Mesenchymal stem cell (in vitro differentiated cells and primary cell): Measurements from ENCODE around the gene DNAJC5G.
"Not testable (repeated sequence)": the region's sequence is repeated elsewhere in the genome, so short reads cannot be mapped to it uniquely, and the experiment has no call there.

Experiments used
- DNase-seq: peaks from one replicate; pipeline ENCODE4 v3.0.0-alpha.2; 2013
- H2AFZ ChIP-seq: one replicate; pipeline ENCODE4 v1.6.1; 2013; ENCODE audit warnings: low read depth, mild to moderate bottlenecking, control low read depth, inconsistent platforms, low read length, moderate library complexity
- H2AK5ac ChIP-seq: 2 replicates; pipeline ENCODE4 v1.6.1; 2013; ENCODE audit warnings: low read length, moderate library complexity, mild to moderate bottlenecking, inconsistent platforms; ENCODE audit not compliant: severe bottlenecking
- H2BK120ac ChIP-seq: one replicate; pipeline ENCODE4 v1.6.1; 2013; ENCODE audit warnings: low read depth, mild to moderate bottlenecking, inconsistent platforms, low read length, moderate library complexity
- H2BK12ac ChIP-seq, 2 experiments: one replicate each; pipeline ENCODE4 v1.6.1; 2013; ENCODE audit warnings: inconsistent platforms in 2 of 2, low read length in 2 of 2, mild to moderate bottlenecking in 2 of 2, moderate library complexity in 2 of 2, control low read depth in 1 of 2
- H2BK15ac ChIP-seq: one replicate; pipeline ENCODE4 v1.6.1; 2013; ENCODE audit warnings: mild to moderate bottlenecking, low read depth, inconsistent platforms; ENCODE audit not compliant: poor library complexity, severe bottlenecking
- H2BK5ac ChIP-seq: 2 replicates; pipeline ENCODE4 v1.6.1; 2013; ENCODE audit warnings: low read depth, mild to moderate bottlenecking, low read length, control low read depth, inconsistent platforms; ENCODE audit not compliant: poor library complexity, severe bottlenecking
- H3K14ac ChIP-seq, 2 experiments: one replicate each; pipeline ENCODE4 v1.6.1; 2013; ENCODE audit warnings: inconsistent platforms in 2 of 2, low read length in 2 of 2, control low read depth in 1 of 2, mild to moderate bottlenecking in 1 of 2, moderate library complexity in 1 of 2
- H3K18ac ChIP-seq, 2 experiments: one replicate each; pipeline ENCODE4 v1.6.1; 2013; ENCODE audit warnings: inconsistent platforms in 2 of 2, low read length in 2 of 2, control low read depth in 1 of 2, low read depth in 1 of 2, mild to moderate bottlenecking in 1 of 2
- H3K23ac ChIP-seq, 2 experiments: one replicate each; pipeline ENCODE4 v1.6.1; 2013; ENCODE audit warnings: inconsistent platforms in 2 of 2, low read length in 2 of 2, mild to moderate bottlenecking in 2 of 2, moderate library complexity in 2 of 2, control low read depth in 1 of 2
- H3K27ac ChIP-seq: 2 replicates; pipeline ENCODE4 v1.5.1; 2013; ENCODE audit warnings: mild to moderate bottlenecking, moderate library complexity, low read length, control low read depth, inconsistent platforms; ENCODE audit not compliant: poor library complexity, severe bottlenecking
- H3K27me3 ChIP-seq, 2 experiments: 2 replicates each; pipeline versions ENCODE4 v1.6.1 to v1.7.0; 2013; ENCODE audit warnings: low read length in 2 of 2, mild to moderate bottlenecking in 2 of 2, moderate library complexity in 2 of 2, control low read depth in 1 of 2, inconsistent platforms in 1 of 2; ENCODE audit not compliant: control insufficient read depth in 1 of 2, insufficient read depth in 1 of 2
- H3K36me3 ChIP-seq, 2 experiments: 2 replicates each; pipeline versions ENCODE4 v1.6.1 to v1.7.0; 2013; ENCODE audit warnings: low read length in 2 of 2, control low read depth in 1 of 2, inconsistent platforms in 1 of 2, low read depth in 1 of 2, mild to moderate bottlenecking in 1 of 2; ENCODE audit not compliant: insufficient read depth in 2 of 2, control insufficient read depth in 1 of 2
- H3K4ac ChIP-seq, 2 experiments: one replicate each; pipeline ENCODE4 v1.6.1; 2013; ENCODE audit warnings: inconsistent platforms in 2 of 2, low read length in 2 of 2, mild to moderate bottlenecking in 2 of 2, moderate library complexity in 2 of 2, control low read depth in 1 of 2, low read depth in 1 of 2
- H3K4me1 ChIP-seq: 2 replicates; pipeline ENCODE4 v1.6.1; 2013; ENCODE audit warnings: low read depth, low read length, control low read depth; ENCODE audit not compliant: control insufficient read depth, insufficient read depth
- H3K4me2 ChIP-seq: 2 replicates; pipeline ENCODE4 v1.6.1; 2013; ENCODE audit warnings: low read length, mild to moderate bottlenecking, inconsistent platforms; ENCODE audit not compliant: poor library complexity, severe bottlenecking
- H3K4me3 ChIP-seq, 2 experiments: 2 replicates each; pipeline versions ENCODE4 v1.5.1 to v1.7.0; 2013; ENCODE audit warnings: low read length in 2 of 2, mild to moderate bottlenecking in 2 of 2, control low read depth in 1 of 2, low read depth in 1 of 2; ENCODE audit not compliant: insufficient read depth in 1 of 2
- H3K79me1 ChIP-seq: replicated peaks from 2 replicates; pipeline ENCODE4 v1.6.1; 2013; ENCODE audit warnings: mild to moderate bottlenecking, control low read depth, low read length, inconsistent platforms; ENCODE audit not compliant: poor library complexity, severe bottlenecking
- H3K9ac ChIP-seq: 2 replicates; pipeline ENCODE4 v1.7.0; 2013; ENCODE audit warnings: mild to moderate bottlenecking, low read length, moderate library complexity
- H3K9me3 ChIP-seq: 2 replicates; pipeline ENCODE4 v1.7.0; 2013; ENCODE audit warnings: mild to moderate bottlenecking, low read length; ENCODE audit not compliant: control insufficient read depth
- H4K8ac ChIP-seq: one replicate; pipeline ENCODE4 v1.6.1; 2013; ENCODE audit warnings: inconsistent platforms, mild to moderate bottlenecking, low read length, moderate library complexity
- H4K91ac ChIP-seq: one replicate; pipeline ENCODE4 v1.6.1; 2013; ENCODE audit warnings: mild to moderate bottlenecking, low read length, inconsistent platforms
- WGBS: methylation state at CpG from one replicate; pipeline ENCODE4 v1.1.7; 2013; ENCODE audit warnings: mixed read lengths; 5-methylcytosine and 5-hydroxymethylcytosine counted together

DNAJC5G gene

DNA sequence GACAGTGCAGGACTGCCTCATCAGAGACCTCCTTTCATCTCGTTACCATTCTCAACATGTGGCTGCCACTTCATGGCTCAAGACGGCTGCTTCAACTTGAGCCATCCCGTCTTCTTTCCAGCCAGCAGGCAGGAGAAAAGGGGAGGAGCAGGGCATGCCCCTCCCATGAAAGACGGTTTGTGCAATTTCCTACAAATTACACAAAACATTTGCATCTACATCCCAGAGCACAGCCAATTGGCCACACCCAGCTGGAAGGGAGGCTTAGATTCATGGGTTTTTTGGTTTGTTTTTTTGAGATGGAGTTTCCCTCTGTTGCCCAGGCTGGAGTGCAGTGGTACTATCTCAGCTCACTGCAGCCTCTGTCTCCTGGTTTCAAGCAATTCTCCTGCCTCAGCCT, 21.2 kb downstream of the DNAJC5G start:
- Histone ChIP-seq H2AK5ac (no peak overlapping the region), H3K4me1 (no peaks in the 10 kb centered on the region), H3K4me2 (no peak overlapping the region), H3K36me3 (no peaks in the 10 kb centered on the region), H3K23ac (no peak overlapping the region), H4K91ac (no peak overlapping the region), H3K9ac (no peak overlapping the region), H2BK120ac (no peak overlapping the region), H3K9me3 (no peaks in the 10 kb centered on the region), H2BK5ac (no peak overlapping the region), H3K14ac (no peak overlapping the region), H3K27me3 (peaks cover 18 to 49% of the 10 kb centered on the region in 2 experiments), H3K79me1 (no peaks in the 10 kb centered on the region), H2BK15ac (no peak overlapping the region), H3K27ac (no peak overlapping the region), H2BK12ac (no peak overlapping the region), H3K4ac (no peak overlapping the region), H4K8ac (no peak overlapping the region), H3K18ac (no peak overlapping the region), H3K4me3 (no peak overlapping the region), H2AFZ (no peak overlapping the region)
- no peak for DNase-seq
- 76% methylated on average over 3 of the region's 4 CpGs for WGBS

DNA sequence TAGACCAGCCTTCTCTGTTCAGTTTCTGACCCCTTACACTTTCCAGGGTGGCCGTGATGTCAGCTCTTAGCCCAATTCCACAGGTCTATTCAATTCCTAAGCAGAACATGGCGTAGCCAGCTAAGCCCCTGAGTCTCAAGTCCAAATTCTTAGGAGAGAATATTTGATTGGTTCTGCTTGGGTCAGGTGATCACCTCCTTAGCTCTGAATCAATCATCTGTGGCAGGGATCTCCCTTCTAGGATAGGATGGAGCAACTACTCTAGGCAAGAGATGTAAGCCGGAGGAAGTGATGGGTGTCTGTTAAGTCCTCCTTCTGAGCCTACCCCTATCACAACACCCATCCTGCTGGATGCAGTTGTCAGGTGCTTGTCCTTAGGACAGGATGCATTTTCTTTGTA, 22.0 kb downstream of the DNAJC5G start:
- Histone ChIP-seq H3K27ac (no peak overlapping the region), H3K18ac (no peak overlapping the region), H2BK120ac (no peak overlapping the region), H3K36me3 (no peaks in the 10 kb centered on the region), H2BK15ac (no peak overlapping the region), H4K8ac (no peak overlapping the region), H3K4ac (no peak overlapping the region), H3K14ac (no peak overlapping the region), H3K9ac (no peak overlapping the region), H3K4me2 (no peak overlapping the region), H2AK5ac (no peak overlapping the region), H2AFZ (no peak overlapping the region), H4K91ac (no peak overlapping the region), H3K79me1 (no peaks in the 10 kb centered on the region), H3K4me1 (no peaks in the 10 kb centered on the region), H3K4me3 (no peak overlapping the region), H2BK12ac (no peak overlapping the region), H3K27me3 (peaks cover 16 to 42% of the 10 kb centered on the region in 2 experiments), H2BK5ac (no peak overlapping the region), H3K9me3 (no peaks in the 10 kb centered on the region), H3K23ac (no peak overlapping the region)
- DNase-seq: no peak
- 89% methylated on average over 3 of the region's 3 CpGs for WGBS

DNA sequence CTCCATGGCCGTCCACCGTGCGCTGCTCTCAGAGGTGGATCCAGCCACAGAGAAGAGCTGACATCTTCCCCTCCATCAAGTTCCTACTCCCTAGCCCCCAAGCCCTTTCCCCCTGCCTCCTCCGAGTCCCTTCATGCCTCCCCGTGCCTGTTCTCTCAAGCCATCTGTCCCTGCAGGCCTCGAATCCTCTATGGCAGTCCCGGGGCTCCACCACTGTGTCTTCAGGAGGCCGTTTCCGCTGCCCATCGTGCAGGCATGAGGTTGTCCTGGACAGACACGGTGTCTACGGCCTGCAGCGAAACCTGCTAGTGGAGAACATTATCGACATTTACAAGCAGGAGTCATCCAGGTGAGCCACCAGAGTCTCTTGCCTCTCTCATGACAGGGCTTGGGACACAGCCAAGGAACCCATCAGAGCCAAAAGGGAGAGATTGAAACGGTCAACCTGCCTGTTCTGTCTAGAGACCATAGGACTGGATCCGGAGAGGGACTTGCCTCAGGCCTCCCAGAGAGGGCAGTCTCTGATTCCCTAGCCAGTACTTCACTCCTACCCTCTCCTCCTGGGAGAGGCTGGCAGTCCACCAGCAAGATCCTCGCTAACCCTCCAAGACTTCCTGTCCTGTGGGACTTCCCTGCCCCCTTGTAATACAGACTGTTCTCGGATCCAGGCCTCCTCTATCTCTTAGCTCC, 23.3 kb downstream of the DNAJC5G start:
- H2BK12ac ChIP-seq: no peak overlapping the region
- H3K9me3 ChIP-seq: no peaks in the 10 kb centered on the region
- no peaks in the 10 kb centered on the region for H3K4me1 ChIP-seq
- no peak overlapping the region for H4K8ac ChIP-seq
- H2BK15ac ChIP-seq: peak overlapping the region; percentile 80
- H3K9ac ChIP-seq: no peak overlapping the region
- H3K36me3 ChIP-seq: no peaks in the 10 kb centered on the region
- WGBS: 79% methylated on average over 17 of the region's 18 CpGs
- H3K4me3 ChIP-seq: peak overlapping the region in 1 of 2 experiments; percentile 39
- no peak overlapping the region for H3K18ac ChIP-seq
- no peak overlapping the region for H3K4me2 ChIP-seq
- H2AK5ac ChIP-seq: no peak overlapping the region
- H3K27ac ChIP-seq: no peak overlapping the region
- H3K14ac ChIP-seq: peak overlapping the region in 1 of 2 experiments; percentile 11
- H3K4ac ChIP-seq: no peak overlapping the region
- no peak overlapping the region for H3K23ac ChIP-seq
- no peak overlapping the region for H2AFZ ChIP-seq
- H2BK120ac ChIP-seq: no peak overlapping the region
- no peaks in the 10 kb centered on the region for H3K79me1 ChIP-seq
- H3K27me3 ChIP-seq: peaks cover 16 to 37% of the 10 kb centered on the region in 2 experiments
- no peak overlapping the region for H2BK5ac ChIP-seq
- no peak for DNase-seq
- H4K91ac ChIP-seq: no peak overlapping the region

DNA sequence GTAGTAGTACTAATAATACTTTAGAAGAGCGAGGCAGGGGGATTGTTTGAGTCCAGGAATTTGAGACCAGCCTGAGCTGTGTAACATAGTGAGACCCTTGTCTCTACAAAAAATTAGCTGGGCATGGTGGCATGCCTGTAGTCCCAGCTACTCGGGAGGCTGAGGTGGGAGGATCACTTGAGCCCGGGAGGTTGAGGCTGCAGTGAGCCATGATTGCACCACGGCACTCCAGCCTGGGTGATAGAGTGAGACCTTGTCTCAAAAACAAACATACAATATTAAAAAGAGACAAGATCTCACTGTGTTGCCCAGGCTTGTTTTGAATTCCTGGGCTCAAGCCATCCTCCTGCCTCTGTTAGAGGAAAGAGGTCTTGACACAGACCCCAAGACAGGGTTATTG, 25.4 kb downstream of the DNAJC5G start:
- H3K14ac ChIP-seq, H2AFZ ChIP-seq, H4K8ac ChIP-seq, DNase-seq, H2AK5ac ChIP-seq, H2BK15ac ChIP-seq, H3K4me1 ChIP-seq, H3K4ac ChIP-seq, H3K18ac ChIP-seq, H2BK12ac ChIP-seq, H3K9me3 ChIP-seq, H3K9ac ChIP-seq, H4K91ac ChIP-seq, H2BK5ac ChIP-seq, H3K23ac ChIP-seq, H3K27ac ChIP-seq, H3K36me3 ChIP-seq, H3K4me2 ChIP-seq, H3K79me1 ChIP-seq, H2BK120ac ChIP-seq, H3K4me3 ChIP-seq: not testable (repeated sequence)
- WGBS: 90% methylated on average over 3 of the region's 4 CpGs
- H3K27me3 ChIP-seq: peaks cover 30 to 45% of the 10 kb centered on the region in 2 experiments
